Suprapubic skin (tissue), 4 donors: ENCODE data around the gene ROBO1.

Source experiments
- EP300 ChIP-seq: sonication (generic); formaldehyde crosslinking; IDR thresholded peaks from one replicate; pipeline ENCODE4 v1.6.1; 2017; ENCODE audit warnings: antibody characterized with exemption
- POLR2A ChIP-seq, 2 donors: fragments of 450-650 bp; IDR thresholded peaks; one replicate each; pipeline ENCODE4 v1.6.1; 2017; ENCODE audit warnings: antibody characterized with exemption in 2 of 2, mild to moderate bottlenecking in 2 of 2, moderate library complexity in 2 of 2
- POLR2AphosphoS5 ChIP-seq, 3 donors: sonication (generic); formaldehyde crosslinking; IDR thresholded peaks; one replicate each; pipeline ENCODE4 v1.6.1; 2017; ENCODE audit warnings: antibody characterized with exemption in 3 of 3
- TF ChIP-seq, protein P1 (sequence below), 2 donors: fragments of 200-600 bp in 1 of 2; fragments of 450-650 bp in 1 of 2; sonication (generic) in 1 of 2; IDR thresholded peaks; one replicate each; pipeline ENCODE4 v1.5.1; 2016 to 2019; ENCODE audit warnings: antibody characterized with exemption in 2 of 2, mild to moderate bottlenecking in 1 of 2, moderate library complexity in 1 of 2

DNA sequence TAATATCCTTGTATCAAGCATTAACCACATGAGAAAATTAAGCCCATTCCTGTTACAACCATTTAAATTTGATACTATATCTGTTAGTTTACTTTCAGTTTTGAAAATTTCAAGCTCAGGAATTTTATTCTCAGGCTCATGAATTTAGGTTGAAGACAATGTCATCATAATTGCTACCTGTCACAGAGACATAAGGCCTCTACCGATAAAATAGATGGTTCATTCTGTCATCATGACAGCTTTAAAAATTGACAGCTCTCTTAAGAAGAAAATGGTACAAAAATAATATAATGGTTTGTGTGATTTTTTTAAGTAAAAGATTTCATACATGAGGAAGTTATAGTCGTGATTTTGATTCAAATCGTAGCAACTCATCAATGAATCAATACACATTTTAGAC is 1003.2 kb downstream of the ROBO1 start:
- TF ChIP-seq, protein P1, sequence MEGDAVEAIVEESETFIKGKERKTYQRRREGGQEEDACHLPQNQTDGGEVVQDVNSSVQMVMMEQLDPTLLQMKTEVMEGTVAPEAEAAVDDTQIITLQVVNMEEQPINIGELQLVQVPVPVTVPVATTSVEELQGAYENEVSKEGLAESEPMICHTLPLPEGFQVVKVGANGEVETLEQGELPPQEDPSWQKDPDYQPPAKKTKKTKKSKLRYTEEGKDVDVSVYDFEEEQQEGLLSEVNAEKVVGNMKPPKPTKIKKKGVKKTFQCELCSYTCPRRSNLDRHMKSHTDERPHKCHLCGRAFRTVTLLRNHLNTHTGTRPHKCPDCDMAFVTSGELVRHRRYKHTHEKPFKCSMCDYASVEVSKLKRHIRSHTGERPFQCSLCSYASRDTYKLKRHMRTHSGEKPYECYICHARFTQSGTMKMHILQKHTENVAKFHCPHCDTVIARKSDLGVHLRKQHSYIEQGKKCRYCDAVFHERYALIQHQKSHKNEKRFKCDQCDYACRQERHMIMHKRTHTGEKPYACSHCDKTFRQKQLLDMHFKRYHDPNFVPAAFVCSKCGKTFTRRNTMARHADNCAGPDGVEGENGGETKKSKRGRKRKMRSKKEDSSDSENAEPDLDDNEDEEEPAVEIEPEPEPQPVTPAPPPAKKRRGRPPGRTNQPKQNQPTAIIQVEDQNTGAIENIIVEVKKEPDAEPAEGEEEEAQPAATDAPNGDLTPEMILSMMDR (IDR thresholded peaks at IDR 0.05) = no peak
- TF ChIP-seq POLR2A (IDR thresholded peaks at IDR 0.05) (no peak), EP300 (no peak), POLR2AphosphoS5 (IDR thresholded peaks at IDR 0.05) (no peak)
